HG02840 (cell line): Measurements from ENCODE around the gene NPVF.

Experiments used
- ATAC-seq: cut with Tn5 transposase; IDR thresholded peaks from one replicate; pipeline ENCODE4 v1.9.1; 2021; ENCODE audit warnings: mild to moderate bottlenecking, moderate library complexity, moderate number of reproducible peaks; ENCODE audit not compliant: unreplicated experiment, low FRiP score

NPVF gene

GRCh38 chr7:25238066-25238725, 9.9 kb upstream of the NPVF start:
- no peak for ATAC-seq

DNA sequence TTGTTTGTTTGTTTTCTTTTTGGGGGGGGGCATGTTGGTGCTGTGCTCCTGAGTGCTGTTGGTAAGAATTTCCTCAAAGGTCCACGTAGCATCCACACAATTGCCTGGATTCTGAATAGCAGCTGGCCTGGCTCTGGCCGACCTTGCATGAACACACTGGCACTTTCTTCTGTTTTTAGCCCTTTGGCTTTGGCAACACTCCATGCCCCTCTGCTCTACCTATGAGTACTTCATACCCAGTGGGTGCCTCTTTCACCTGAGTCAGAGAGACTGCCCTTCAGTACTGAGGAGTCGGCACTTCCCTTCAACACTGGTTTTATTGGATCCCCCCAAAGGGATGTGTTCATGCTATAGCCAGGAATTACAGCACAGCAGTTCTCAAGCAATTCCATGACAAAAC, 7.2 kb upstream of the NPVF start:
- no peak for ATAC-seq

- ATAC-seq = no peak
Measured at GRCh38 chr7:25234336-25234735, 6.0 kb upstream of the NPVF start.

- ATAC-seq = no peak
Measured at GRCh38 chr7:25223206-25223605, 5.1 kb downstream of the NPVF start.

- no peak for ATAC-seq
Measured at GRCh38 chr7:25222666-25223065, 5.6 kb downstream of the NPVF start.

- ATAC-seq = no peak
Measured at GRCh38 chr7:25221009-25221408, 7.3 kb downstream of the NPVF start.

- ATAC-seq = no peak
Measured at GRCh38 chr7:25218191-25218590, 10.1 kb downstream of the NPVF start.

DNA sequence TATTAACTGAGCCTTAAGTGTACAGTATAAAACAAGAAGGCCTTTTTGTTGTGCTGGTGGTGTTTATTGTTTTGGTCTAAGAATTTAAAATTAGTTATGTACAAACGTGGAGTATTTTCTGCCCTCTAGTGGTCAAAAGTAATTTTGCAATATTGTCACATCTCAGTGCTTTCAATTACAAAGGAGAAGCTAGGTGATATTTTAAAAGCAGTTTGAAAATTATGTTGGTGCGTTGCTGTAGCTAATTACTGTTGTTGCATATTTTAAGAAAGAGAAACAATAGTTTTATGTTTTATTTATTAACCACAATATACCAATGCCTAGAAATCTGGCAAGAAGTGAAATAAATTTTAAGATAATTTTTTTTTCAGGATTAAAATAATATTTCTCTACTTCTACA, 11.4 kb downstream of the NPVF start:
- no peak for ATAC-seq

DNA sequence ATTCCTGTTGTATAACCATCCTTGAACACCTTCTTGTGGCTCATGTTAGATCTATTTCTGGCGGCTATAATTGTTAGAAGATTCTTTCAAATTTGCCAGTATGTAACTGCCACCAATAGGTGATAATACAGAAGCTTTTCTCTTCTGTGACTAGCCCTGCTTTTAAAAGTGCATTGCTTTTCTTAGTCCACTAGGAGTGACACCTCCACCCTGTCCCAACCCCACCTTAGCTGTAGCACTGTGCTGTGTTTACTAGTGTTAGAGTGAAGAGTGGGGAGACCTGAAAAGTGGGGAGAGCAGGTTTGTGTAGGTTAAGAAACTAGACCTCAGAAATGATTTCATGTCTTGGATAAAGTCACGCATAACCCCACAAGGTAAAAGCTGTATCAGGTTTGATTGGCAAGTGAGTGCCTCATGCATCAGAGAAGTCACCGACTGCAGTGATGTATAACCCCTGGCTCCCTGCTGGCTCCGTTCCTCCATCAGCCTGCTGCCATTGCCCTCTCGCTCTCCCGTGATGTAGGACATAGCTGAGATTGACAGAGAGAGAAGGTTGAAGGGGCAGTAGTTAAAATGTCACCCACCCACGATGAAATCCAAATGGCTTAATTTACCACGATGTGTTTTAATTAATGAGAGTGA, 12.5 kb downstream of the NPVF start:
- no peak for ATAC-seq

- ATAC-seq = no peak
Measured at GRCh38 chr7:25208525-25209221, 19.6 kb downstream of the NPVF start.

DNA sequence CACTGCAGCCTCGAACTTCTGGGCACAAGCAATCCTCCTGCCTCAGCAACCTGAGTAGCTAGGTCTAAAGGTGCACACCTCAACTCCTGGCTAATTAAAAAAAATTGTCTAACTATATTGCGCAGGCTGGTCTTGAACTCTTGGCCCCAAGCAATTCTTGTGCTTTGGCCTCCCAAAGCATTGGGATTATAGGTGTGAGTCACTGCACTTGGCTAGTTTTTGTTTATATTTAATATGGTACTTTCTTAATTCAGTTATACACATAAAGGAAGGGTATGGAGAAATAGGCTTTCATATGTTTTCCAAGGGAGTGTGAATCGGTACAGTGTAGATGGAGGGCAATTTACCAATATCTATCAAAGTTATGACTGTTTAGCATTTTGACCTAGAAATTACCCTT, 20.4 kb downstream of the NPVF start:
- ATAC-seq = no peak

DNA sequence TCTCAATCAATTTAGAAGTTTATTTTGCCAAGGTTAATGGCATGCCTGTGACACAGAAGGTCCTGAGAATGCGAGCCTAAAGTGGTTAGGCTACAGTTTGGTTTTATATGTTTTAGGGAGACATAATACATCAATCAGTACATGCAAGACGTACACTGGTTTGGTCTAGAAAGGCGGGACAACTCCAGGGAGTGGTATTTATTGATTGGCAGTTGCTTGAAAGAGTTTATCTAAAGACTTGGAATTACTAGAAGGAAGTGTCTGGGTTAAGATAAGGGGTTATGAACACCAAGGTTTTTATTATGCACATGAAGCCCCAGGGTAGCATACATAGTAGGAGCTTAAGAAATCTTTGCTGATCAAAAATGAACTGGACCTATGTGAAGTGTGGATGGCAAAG, 21.5 kb downstream of the NPVF start:
- no peak for ATAC-seq

DNA sequence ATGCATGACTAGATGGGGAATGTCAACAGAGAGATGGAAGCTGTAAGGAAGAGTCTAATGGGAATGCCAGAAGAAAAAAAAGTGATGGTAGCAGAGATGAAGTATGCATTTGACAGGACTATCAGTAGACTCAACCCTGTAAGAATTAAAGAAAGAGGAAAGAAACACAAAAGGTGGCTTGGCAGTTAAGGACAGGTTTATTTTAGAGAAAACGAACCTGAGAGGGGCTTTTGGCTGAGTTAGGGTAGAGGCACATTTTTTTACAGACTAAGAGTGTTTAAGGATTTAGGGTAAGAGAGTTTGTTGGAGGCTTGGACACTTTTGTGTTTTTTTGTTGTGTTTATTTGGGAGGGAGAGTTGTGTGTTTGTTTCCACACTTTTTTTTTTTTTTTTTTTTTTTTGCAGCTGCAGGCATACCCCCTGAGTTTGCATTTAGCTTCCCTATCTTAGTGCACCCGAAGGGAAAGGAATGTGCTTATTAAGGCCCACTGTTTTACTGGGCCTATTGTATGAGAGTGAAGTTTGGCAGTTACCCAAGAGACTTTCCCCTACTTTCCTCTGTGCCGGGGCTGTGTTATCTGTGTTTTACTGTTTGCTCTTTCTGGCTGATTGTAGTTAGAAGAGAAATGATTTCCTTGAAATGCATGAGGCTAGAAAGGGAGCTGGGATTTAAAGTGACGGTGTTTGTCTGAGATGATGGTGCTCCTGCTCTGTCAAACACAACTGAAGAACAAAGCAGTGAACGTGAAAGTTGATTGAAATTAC, 32.0 kb downstream of the NPVF start:
- ATAC-seq = no peak

DNA sequence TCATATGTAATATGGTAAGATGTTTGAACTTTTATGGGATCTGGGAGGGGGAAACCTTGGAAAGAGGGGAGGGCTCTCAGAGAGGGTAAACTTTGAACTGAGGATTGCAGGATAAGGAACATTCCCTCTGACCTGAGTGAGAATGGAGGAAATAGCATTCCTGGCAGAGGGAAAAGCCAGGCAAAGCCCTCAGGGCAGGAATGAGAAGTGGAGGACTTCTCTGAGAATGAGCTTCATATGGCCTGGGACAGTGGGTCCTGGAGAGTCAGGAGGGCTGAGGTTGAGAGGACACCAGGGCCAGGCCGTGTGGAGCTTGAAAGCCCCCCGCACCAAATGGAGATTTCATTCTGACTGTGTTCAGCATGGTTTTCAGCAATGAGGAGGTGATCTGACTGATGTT, 34.2 kb downstream of the NPVF start:
- no peak for ATAC-seq

GRCh38 chr7:25192043-25192442, 36.2 kb downstream of the NPVF start:
- no peak for ATAC-seq

DNA sequence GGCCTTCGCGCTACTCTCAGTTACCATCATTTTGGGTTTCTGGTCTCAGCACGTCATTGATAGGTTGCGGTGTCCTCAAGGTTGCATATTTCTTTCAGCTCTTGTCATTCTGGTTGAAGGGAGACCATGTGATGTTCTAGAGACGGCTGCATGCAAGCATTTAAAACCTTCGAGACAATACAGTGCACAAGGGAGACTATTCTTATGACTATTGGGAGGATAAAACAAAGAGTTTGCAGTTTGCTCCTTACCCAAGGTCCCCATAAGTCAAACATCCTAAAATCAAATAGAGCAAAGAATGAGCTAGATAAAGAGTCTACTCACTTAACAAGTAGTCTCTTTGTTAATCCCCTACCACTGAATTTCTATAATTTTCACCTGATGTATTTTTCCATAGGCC, 39.1 kb downstream of the NPVF start:
- no peak for ATAC-seq

DNA sequence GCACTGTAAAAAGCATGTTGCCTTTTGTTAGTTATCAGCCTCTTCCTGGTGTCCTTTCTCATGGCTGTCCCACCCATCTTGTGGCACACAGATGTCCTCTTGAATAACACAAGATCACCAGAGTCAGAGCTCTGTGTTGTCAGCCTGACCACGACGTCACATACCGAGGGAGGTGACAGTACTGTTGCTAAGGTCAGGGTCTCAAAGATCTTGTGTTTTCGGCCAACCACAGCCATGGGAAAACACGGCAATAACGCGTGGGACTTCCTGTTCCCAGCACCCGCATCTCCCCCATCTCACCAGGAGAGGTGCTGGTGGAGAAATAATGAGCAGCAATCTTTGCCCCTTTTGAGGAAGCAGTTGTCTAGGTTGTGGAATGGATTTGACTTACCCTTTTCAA, 40.4 kb downstream of the NPVF start:
- no peak for ATAC-seq

DNA sequence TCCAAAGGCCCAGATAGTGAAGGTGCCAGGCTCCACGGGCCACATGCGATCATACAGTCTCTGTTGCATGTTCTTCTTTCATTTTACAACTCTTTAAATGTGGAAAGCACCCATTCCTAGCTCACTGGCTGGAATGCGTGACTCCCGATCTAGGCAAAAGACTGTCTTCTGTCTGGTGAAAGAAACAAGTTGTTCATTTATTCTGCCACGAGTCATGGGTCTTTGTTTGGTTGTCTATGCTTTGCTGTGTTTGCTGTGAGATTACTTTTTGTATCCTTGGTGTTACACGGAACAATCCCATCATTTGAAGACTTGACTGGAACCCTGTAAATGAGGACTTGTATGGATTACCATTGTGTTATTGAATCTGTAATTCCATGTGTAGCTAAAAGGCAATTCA, 41.9 kb downstream of the NPVF start:
- no peak for ATAC-seq

- ATAC-seq = no peak
Measured at GRCh38 chr7:25181532-25181931, 46.8 kb downstream of the NPVF start.

- no peak for ATAC-seq
Measured at GRCh38 chr7:25180946-25181345, 47.3 kb downstream of the NPVF start.

- ATAC-seq = no peak
Measured at GRCh38 chr7:25180592-25180923, 47.7 kb downstream of the NPVF start.
